T-helper 1 cell treated with Interleukin-12 subunit alpha and Interleukin-12 subunit beta and Interleukin-4 antibody, amounts not matched to agents 30 ng/mL and 1 ng/mL, for 36 hours (primary cell): ENCODE measurements around the gene EYA2. TPM values are rescaled to one million over a fixed set of nuclear protein-coding genes. Genes with fewer than 3 reads are reported as not detected.
"Not testable (repeated sequence)": the region's sequence is repeated elsewhere in the genome, so short reads cannot be mapped to it uniquely, and the experiment has no call there.

Experiments used
- intact Hi-C: fragments of 100-400 bp; cut with micrococcal nuclease; formaldehyde crosslinking; loops from one replicate; pipeline ENCODE4 v1.15.1; 2024
- total RNA-seq: library from RNA; stranded (reverse); gene quantifications from 2 replicates; pipeline ENCODE4 v1.2.3, GENCODE V29; 2022

The EYA2 gene
- total RNA-seq, 1 donor from 2014 or later, result not detected

DNA sequence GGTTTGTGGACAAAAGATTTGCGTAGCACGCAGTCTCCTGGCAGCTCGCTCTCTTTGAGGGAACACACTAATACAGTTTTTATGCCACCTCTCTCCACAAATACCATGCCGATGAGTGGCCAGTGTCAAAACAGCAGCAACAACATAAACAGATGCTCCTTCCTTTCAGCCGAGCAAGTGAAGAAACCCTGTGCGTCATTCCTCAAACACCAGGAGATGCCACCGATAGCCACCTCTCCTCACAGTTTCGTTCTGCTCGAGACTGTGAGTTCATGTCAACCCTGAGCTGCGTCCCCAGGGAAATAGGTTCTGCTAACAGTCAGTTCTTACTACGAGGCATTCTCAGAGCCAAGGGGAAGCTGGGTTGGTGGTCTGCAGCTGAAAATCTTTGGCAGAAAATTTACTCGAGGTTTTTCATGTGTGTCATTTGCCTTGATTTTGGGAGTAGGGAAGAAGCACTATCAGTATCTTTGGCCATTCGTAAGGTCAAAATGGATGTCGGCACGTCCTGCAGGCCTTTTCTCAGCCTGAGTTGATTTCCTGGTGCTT, 59.9 kb downstream of the EYA2 start:
- intact Hi-C loops, result no loop called here

DNA sequence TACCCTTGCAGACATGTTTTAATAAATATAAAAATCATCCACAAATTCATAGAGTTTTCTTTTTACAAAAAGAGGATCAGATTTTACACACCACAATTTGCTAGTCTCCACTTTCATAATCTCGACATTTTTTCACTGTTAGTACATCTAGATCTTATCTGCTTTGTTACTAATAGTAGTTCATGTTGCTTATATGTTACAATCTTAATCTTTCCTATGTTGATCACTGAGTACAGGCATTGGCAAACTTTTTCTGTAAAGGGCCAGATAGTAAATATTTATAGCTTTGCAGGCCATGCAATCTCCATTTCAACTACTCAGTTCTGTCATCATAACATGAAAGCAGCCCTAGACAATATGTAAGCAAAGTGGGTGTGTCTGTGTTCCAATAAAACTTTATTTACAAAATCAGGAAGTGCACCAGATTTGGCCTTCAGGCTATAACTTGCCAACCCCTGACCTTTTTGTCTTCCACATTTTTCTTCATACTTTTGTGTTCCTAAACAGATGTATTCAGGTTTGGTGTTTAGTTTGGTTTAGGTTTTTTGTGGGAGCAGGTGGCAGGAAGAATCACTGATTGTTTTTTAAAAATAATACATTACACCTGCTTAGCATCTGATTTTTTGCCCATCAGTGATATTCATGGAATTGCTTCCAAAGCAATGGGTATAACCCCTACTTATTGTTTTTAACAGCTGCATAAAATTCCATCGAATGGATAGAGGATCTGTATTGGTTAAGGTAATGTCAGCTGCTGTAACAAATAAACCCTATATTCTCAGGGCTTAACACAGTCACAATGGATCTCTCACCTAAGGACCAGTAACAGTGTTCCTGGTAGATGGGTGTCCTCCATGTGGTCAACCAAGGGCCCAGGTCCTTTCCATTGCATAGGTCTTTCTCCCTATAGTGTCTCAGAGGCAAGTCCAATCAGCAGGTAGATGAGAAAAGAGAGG, 61.2 kb downstream of the EYA2 start:
- intact Hi-C loops, result no loop called here

DNA sequence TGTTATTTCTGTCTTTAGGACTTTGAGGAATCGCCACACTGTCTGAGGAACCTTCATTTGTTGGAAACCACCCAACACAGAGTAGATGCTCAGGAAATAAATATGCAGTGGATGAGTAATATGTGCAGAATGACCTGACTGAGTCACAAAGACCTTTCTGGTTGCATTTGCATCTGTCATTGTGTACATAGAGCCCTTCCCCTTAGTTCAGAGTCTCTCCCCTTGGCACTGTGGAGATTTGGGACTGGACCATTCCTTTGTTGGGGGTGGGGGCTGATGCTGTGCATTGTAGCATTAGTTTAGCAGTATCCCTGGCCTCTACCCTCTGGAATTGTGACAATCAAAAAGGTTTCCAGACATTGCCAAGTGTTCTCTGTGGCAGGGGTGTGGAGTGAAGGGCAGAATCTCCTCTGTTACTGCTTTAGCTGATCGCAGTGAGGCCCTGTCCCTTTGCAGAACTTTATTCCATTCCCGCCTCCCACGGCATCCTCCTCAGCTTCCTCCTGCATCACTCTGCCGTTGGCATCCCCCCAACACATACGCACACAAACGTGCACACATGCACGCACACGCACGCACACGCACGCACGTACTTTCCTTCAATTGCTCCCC, 64.5 kb downstream of the EYA2 start:
- intact Hi-C loops, result no loop called here

DNA sequence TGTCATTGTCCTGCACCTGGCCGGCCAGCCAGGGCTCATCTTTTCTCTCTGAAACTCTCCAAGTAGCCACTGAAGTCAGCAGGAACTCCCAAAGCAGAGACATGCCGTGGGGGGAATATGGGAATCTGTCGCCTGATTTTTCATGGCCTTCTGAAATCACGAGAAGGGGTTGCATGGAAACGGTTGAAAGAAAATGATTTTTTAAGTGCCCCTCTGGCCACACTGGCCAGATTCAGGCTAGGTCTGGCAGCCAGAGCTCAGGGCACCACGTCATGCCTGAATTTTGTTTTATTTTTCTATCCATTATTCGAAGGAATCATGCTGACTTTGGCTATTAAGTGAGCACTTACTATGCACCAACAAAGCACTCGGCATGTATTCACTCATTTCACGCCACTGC, 65.2 kb downstream of the EYA2 start:
- intact Hi-C loops, result no loop called here

DNA sequence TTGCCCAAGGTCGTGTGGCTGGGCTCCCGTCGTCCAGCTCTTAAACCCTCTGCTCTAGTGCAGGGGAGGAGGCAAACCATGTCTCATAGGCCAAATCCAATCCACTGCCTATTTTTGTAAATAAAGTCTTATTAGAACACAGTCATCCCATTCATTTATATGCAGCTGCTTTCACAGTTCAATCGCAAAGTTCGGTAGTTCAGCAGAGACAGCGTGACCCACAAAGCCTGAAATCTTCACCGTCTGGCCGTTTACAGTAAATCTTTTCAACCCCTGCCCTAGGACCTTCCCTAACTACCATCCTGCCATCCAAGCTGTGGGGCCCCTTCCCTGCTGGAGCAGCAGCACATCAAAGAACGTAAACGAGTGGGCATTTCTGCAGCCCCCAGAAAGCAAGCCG, 65.9 kb downstream of the EYA2 start:
- intact Hi-C loops, result no loop called here

DNA sequence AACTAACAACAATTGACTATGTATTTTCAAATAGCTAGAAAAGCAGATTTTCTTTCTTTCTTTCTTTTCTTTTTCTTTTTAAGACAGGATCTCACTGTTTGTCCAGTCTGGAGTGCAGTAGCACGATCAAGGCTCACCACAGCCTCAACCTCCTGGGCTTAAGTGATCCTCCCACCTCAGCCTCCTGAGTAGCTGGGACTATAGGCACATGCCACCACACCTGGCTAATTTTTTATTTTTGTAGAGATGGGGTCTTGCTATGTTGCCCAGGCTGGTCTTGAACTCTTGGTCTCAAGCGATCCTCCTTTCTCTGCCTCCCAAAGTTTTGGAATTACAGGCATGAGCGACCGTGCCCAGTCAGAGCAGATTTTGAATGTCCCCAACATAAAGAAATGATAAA, 67.3 kb downstream of the EYA2 start:
- intact Hi-C loops, result not testable (repeated sequence)

DNA sequence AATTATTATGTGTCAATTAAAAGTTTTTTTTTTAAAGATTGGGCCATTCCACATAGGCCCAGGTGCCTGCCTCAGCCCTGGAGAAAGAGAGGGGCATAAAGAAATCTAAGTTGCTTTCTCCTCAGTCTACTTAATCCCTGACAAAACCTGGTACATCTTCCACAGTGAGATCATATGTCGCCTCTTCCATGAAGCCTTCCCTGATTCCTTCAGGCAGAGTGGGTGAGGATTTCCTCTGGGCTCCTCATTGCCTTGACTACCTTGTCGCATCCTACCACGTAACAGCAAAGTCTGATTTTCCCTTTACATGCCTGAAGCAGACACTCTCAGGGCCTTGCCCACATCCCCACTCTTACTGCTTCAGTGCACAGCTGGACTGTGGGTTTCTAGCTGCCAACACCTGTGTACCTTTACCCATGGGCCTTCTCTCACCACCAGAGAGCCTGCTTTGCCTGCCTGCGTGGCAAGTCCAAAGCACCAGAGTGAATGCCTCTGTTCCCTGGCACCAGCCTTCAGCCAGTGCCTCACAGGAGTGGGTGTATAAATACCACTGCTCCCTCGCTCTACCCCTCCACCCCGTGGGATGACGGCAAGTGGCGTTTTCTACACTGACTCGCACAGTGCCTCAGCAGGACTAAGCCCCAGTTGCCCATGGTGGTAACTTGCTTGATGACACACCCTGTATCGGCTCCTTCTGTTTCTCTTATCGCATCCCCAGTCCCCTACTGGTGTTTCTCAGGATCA, 68.0 kb downstream of the EYA2 start:
- intact Hi-C loops, result no loop called here

DNA sequence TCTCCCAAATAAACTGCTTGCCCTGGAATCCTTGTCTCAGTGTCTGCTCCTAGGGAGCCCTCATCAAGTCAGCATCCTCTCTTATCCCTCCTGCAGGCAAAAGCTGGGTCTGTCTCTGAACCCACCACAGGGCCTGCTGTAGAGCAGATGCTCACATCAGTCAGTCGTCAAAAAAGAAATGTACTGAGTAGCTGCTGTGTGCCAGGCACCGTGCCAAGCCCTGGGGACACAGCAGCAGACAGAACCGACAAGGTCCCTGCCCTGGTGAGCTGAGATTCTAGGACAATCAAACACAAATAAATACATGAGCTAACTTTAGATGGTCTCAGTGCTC, 68.5 kb downstream of the EYA2 start:
- intact Hi-C loops, result no loop called here

DNA sequence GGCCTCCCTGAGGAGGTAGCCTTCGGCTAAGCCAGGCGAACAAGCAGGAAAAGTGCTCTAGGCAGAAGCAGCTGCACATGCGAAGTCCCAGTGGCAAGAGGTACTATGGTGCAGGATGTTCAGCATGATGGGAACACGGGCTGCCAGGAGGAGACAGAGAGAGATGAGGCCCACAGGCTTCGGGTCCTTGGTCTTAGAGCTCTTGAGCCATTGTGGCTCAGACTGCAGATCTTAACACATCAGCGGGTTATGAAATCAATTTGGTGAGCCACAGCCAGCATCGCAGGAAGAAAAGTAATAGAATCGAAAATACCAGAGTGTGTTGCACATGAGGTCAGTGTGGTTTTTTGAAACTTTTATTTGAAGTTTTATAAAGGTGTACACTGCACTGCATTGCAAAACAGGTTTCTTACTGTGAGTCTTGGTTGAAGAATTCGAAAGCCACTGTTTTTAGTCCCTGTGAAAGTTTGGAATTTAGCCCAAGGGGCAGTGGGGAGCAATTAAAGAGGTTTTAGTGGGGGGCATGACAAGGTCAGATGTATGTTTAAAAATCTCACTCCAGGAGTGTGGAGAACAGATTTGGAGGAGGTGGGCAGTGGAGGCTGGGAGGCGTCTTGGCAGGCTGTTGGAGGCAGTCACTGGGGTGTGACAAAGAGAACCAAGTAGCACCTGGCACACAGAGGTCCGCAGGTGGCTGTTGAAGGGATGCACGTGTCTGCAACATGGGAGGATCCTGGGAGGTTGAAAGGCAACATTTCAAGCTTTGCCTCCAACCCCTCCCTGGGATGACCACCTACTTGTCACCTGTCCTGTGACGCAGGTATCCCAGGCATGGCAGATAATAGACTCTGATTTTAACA, 69.3 kb downstream of the EYA2 start:
- intact Hi-C loops, result no loop called here

DNA sequence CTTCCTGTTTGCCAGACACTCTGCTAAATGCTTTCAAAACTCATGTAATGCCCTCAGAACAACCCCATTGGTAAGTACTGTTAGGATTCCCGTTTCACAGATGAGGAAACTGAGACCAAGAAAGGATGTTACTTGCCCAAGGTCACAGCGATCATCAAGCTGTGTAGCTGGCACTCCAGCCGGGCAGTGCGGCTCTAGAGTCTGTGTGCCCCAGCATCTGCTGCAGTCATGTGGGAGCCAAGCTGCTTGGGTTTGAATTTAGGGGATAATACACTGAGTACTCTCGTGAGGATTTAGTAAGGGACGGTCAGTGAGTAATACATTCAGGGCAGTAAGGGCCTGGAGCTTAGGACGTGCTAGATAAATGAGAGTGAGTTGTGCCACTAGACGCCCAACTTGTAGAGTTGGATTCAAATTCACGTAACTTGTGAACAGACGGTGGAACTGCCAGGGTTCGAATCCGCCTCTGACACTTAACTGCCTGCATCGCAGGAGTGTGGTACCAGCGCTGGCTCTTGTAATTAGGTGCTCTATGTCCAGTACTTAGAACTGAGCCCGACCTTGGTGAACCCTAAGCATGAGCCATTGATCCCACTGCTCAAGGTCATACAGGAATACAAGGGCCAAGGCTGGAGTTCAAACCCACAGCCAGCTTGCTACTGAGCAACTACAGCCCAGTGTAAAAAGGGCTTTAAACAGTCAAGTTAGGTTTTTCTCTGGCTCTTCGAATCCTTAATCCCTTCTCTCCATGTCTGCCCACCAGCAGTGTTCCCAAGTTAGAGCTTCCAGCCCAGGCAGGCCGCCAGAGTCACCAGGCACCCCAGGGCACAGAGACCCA, 70.2 kb downstream of the EYA2 start:
- intact Hi-C loops, result no loop called here

DNA sequence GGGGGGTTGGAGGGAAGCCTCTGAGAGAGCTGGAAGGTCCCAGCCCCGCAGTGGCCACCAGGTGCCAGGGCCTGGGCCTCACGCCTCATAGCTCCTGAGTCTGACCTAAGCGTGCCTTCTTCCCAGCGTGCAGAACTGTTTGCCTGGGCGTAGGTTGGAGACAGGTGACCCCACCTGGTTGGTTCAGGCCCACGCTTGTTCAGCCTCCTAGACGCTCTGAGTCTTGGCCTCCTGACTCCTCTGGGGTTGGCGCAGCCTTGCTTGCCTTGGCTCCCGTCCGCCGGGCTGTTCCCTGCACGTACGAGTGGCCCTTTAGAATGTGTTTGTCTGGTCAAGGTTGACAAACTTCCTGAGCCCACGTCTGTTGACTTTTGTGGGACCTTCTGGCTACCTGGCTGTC, 70.8 kb downstream of the EYA2 start:
- intact Hi-C loops, result no loop called here

DNA sequence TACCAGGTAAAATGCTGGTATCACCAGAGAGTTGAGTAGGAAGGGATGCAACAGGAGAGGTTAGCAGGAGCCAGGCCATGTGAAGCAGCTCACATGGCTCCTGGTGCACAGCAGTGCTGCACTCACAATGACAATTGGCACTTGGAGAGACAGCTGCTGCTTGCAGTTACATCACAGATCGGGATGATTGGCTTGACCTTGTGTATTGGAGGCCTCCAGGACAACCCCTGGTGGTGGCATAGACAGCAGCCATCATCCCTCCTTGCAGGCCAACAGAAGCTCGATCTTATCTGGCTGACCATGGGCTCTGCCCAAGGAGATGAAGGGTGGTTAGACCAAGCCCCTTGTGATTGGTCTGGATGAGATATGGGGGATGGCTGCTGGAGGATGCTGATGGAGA, 73.0 kb downstream of the EYA2 start:
- intact Hi-C loops, result no loop called here

DNA sequence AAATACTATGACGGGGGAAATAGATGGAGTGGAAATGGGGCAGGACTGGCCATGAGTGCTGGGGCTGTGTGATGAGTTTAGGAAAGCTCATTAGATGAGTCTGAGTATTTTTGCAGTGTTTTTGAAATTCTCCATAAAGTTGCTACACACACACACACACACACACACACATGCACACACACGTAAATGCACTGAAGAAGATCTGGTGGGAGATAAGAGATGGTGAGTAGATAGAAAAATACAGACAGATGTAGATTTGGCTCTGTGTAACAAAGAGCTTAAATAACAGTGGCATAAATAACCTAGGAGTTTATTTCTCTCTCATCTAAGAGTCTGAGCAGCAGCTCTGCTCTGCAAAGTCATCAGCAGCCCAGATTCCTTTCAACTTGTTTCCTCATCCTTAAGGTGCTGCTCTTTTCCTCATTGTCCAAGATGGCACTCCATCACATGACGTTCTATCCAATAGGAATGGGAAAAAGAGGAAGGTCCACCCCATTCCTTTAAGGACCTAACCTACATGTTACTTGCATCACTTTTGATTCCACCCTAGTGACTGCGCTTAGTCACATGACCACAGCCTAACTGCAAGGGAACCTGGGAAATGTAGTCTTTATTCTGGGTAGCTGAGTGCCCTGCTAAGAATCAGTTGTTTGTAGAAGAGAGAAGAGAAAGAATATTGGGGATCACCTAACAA, 76.4 kb downstream of the EYA2 start:
- intact Hi-C loops, result loop anchor here (1.0 kb wide), 2 partner anchors 19 to 23 kb away; no protein-coding TSS in a partner anchor

DNA sequence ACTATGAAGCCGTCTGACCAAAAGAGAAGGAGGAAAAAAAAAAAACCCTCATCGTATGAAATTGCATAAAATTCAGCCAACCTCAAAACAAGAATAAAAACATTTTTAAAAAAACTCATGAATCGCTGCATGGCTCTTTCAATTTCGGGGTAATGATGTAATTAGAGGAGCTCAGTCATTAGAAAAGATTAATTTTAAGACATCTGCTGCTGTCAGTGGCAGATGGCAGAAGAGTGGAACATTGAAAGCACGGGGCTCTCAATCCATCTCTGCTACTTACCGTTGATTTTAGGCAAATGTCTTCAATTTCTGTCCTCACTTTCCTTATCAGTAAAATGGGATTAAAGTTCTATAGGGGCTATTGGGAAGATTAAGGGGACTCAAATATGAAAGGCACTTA, 79.1 kb downstream of the EYA2 start:
- intact Hi-C loops, result no loop called here

DNA sequence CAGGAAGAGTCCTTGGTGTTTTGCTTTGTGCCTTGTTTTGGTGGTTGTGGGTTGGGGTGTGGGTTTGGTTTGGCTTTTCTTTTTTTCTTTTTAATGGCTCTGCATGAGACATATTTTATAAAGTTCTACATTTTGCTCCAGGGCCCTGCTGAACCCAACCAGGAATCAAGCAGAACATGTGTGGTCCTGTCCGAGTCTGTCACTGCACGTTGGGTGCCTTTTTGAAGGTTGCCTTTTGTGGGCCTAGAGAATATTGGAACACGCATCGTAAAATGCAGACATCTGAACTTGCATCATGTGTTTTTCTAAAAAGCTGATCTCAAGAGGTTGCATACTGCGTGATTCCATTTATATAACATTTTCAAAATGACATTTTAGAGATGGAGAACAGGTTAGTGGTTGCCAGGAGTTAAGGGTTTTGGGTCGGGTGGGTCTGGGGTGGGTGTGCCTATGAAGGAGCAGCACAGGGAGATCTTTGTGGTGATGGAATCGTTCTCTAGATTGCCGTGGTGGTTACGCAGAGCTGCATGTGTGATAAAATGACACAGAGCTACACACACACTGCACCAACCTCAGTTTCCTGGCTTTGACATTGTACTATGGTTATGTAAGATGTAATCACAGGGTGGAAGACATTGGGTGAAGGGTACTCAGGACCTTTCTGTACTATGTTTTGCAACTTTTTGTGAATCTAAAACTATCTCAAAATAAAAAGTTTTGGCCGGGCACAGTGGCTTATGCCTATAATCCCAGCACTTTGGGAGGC, 80.2 kb downstream of the EYA2 start:
- intact Hi-C loops, result no loop called here

DNA sequence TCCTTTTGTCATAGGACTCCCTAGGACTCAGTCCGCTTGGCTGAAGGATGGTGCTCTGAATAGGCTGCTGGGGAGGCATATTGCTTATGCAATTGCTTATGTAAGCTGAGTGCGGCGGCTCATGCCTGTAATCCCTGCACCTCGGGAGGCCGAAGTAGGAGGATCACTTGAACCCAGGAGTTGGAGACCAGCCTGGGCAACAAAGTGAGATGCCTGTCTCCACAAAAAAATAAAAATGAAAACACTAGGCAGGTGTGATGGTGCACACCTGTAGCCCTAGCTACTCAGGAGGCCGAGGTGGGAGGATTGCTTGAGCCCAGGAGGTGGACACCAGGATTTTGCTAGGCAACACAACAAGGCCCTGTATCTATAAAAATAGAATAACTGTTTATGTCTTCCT, 81.3 kb downstream of the EYA2 start:
- intact Hi-C loops, result no loop called here

DNA sequence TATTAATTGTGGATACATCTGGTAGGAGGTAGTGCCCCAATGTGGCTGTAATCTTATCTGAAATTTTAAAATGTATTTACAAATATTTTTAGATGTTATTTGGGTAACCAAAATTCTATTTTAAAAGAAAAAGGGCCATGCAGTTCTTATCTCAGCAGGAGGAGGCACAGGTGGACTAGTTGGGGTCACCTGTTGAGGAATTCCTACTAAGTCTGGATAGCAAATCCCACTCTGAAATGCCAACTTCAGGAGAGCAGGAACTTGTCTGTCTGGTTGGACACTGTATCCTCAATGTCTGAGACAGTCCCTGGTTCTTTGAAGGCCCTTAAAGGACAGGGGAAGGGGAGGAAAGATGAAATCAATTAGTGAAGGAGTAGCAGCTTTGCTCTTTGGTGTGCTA, 82.6 kb downstream of the EYA2 start:
- intact Hi-C loops, result no loop called here

DNA sequence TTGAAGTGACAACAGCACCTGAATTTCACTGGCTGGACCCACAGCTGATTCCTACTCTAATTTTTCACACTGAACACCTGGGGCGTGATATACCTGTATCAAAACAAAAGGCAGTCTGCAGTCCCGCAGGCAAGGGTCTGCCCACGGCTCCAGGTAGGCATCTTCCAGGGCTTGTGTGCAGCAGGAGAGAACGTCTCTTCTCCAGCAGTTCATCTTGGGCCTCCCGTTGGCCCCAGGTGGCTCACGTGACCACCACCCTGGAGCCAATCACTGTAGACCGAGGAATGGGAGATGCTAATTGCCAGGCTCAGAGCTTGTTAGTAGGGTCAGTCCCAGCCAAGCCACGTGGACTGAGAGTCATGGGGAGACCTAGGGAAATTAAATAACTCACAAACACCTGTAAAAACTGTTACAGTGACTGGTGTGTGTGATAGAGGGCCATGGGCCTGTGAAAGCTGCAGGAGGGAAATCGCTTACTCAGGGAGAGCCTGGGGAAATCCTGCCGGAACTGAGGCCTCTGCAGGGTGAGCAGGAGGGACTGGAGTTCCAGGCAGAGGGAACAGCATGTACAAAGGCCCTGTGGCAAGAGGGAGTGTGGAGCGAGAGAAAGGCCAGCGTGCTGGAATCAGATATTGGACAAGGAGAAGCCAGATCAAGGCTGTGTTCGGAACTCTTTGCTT, 83.4 kb downstream of the EYA2 start:
- intact Hi-C loops, result no loop called here
